Activated CD4-positive, CD25-positive, alpha-beta regulatory T cell (primary cell): ENCODE data around the gene MAPK10.
"Not testable (repeated sequence)": the region's sequence is repeated elsewhere in the genome, so short reads cannot be mapped to it uniquely, and the experiment has no call there.

Experiments
- DNase-seq, 4 experiments: peaks; one replicate each; lab custom pipeline; 2025; lab: John Stamatoyannopoulos, UW

MAPK10 gene

DNA sequence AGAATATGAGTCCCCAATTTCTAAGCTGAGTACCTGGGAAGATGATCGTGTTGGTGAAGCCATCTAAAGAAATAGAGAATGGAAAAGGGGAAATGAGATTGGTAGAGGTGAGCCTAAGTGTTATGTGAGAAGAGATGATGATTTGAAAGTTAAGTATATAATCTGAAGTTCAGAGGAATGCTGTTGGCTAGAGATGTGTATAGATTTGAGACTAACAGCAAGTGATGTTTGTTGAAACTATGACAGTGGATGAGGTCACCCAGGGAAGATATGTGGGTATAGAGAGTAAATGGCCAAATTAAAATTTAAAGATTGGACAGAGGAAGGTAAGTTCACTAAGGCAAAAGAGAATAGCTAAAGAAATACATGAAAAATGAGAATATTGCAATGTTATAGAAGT is 324.2 kb downstream of the MAPK10 start:
- DNase-seq, result no peak

DNA sequence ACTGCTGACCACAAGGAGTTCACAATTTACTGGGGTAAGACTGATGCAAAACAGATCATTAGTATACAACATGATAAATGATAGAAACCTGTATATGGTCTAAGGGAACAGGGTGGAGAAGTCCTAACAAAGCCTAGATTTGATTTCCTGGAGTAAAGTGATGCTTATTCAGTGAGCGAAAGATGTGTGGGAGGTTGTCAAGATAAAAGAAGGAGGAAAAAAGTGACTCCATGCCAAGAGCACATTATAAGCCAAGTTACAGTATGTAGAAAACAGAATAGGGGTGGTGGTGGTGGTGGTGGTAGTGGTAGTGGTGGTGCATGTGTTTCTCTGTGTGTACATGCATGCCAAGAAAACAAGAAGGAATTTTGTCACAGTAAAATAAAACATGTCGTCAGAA is 325.2 kb downstream of the MAPK10 start:
- no peak for DNase-seq

GRCh38 chr4:86033171-86033570 is 326.7 kb downstream of the MAPK10 start:
- DNase-seq, result no peak

GRCh38 chr4:86032476-86033022 is 327.3 kb downstream of the MAPK10 start:
- DNase-seq, result no peak

- DNase-seq, result no peak
These were observed 327.9 kb downstream of the MAPK10 start for GRCh38 chr4:86031927-86032326.

- no peak for DNase-seq
These were observed 333.1 kb downstream of the MAPK10 start for GRCh38 chr4:86026720-86027119.

DNA sequence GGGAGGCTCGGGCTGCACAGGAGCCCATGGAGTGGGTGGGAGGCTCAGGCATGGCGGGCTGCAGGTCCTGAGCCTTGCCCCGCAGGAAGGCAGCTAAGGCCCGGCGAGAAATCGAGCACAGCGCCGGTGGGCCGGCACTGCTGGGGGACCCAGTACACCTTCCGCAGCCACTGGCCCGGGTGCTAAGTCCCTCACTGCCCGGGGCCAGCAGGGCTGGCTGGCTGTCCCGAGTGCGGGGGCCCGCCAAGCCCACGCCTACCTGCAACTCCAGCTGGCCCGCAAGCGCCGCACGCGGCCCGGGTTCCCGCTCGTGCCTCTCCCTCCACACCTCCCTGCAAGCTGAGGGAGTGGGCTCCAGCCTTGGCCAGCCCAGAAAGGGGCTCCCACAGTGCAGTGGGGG is 338.2 kb downstream of the MAPK10 start:
- not testable (repeated sequence) for DNase-seq

GRCh38 chr4:86019906-86020305 is 339.9 kb downstream of the MAPK10 start:
- no peak for DNase-seq

- DNase-seq, result no peak
These were observed 340.5 kb downstream of the MAPK10 start for GRCh38 chr4:86019362-86019761.

GRCh38 chr4:86015412-86016350 is 344.2 kb downstream of the MAPK10 start:
- no peak for DNase-seq

GRCh38 chr4:86014599-86014998 is 345.3 kb downstream of the MAPK10 start:
- DNase-seq, result no peak

- no peak for DNase-seq
These were observed 346.2 kb downstream of the MAPK10 start for GRCh38 chr4:86013621-86014020.

DNA sequence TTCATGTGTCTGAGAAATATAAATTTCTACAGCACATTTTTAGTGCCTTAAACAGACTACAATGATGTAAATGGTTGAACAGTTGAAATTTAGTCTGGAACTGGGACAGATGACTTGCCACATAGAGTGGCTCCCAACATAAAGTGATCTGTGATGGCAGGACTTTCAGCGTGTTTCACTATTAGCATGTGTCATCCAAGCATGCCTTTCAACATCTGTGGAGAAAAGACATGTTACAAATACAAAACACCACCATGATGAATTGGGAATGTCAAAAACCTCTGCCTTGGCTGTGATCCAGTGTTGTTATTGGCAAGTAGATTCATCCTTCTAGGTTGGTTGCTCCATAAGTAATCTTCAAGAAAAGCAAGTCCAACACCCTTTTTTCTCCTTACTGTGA is 348.7 kb downstream of the MAPK10 start:
- no peak for DNase-seq

DNA sequence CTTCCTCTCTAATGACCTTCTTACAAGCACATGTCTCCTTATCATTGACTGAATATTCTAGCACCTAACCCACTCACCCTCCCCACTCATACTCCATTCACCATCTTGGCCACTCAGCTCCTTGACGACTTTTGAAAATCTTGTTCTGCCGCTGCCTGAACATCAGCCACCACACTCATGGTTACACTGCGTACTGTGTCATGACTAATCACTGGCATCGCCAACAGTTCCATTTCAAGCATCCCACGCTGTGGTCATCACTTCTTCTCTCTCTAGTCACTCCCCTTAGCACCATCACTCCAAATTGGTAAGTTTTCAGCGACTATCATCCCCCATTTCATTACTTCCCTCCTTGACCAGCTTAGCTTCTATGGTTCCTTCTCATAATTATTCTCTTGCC is 352.8 kb downstream of the MAPK10 start:
- no peak for DNase-seq

DNA sequence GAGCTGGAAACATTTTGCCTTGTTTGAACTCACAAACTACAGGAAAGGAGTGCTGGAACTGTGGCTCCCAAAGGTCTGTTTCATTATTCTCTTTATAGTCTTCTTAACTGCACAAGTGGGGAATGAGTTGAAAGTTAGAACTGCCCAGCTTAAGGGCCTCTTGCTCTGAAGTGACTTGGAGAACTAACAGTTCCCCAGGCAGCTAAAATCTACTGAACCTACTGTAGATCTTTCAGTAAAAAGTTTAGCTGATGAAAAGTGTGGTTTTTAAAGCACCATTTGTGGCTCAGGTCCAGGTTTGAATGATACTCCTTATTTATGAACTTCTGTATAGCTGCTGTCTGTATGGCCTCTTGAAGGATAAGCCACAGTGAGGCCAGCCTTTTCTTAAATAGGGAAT is 353.8 kb downstream of the MAPK10 start:
- no peak for DNase-seq

- DNase-seq, result no peak
These were observed 355.8 kb downstream of the MAPK10 start for GRCh38 chr4:86004030-86004429.

DNA sequence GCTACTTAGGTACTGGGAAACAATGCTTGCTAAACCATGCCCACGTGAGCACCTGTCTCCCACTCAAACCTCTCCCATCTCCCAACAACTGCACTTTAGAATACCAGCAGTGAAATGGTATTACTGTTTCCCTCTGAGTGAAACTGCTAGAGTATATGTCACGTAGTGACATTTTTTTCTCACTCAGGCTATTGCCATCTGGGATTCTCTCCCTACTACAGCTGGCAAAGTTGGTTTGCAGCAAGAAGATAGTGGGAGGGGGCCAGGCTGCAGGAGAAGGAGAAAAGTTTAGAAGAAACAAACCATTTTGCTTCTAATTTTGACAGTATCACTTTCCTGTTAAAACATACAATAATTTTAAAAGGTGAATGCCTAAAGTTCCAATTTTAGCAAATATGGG is 358.3 kb downstream of the MAPK10 start:
- no peak for DNase-seq

DNA sequence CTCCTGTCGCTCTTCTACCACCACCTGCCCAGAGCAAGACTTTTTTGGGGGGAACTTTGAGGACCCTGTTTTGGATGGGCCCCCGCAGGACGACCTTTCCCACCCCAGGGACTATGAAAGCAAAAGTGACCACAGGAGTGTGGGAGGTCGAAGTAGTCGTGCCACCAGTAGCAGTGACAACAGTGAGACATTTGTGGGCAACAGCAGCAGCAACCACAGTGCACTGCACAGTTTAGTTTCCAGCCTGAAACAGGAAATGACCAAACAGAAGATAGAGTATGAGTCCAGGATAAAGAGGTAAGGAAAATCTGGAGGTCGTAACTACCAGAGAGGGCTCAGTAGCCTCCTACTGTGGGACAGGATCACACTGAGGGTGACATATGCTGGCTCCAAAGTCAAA is 364.5 kb downstream of the MAPK10 start:
- no peak for DNase-seq

- DNase-seq, result no peak
These were observed 365.3 kb downstream of the MAPK10 start for GRCh38 chr4:85994576-85994975.

DNA sequence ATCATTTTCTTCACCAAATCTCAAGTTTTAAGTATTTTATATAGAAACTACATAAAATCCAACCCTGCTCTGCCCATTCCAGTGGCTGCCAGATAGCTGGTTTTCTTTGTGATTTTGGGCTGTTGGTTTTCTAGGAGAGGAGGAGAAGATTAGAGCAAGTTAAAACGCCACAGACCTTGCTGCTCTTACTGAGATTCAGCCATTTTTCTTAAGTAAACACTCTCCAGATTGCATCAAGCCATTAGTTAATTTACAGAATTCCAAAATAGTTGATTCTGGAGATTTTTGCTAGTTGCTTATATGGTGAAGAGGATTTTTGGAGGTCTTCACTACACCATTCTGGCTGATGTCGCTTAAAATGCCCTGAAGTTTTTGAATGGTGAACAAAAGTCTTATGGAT is 366.2 kb downstream of the MAPK10 start:
- no peak for DNase-seq

DNA sequence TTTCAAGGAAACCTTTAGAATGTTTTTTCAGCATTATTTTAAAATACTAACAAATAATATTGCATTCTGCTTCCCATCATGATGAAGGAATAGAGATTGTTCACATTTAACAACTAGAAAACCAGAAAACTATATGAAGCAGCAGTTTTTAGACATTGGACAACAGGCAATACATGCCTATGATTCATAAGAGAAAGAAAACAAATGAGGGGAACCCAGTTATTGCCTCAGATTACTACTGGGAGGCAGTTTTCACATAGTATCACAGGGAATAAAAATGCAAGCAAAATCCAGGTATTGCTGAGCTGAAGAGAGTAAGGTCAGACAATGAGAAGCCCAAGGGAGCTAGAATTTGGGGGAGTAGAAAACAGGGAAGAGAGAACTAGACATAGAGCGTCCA is 373.6 kb downstream of the MAPK10 start:
- DNase-seq, result no peak

GRCh38 chr4:85979276-85979675 is 380.6 kb downstream of the MAPK10 start:
- DNase-seq, result no peak

- no peak for DNase-seq
These were observed 389.3 kb downstream of the MAPK10 start for GRCh38 chr4:85970535-85970934.
